CD4-positive, alpha-beta T cell (primary cell): ENCODE measurements around the gene MYCN. TPM values are rescaled to one million over a fixed set of nuclear protein-coding genes. Genes with fewer than 3 reads are reported as not detected.

ENCODE experiments used
- ATAC-seq: fragments of 200-7000 bp; cut with Tn5 transposase; one replicate; pipeline ENCODE4 v1.10.0; 2022; ENCODE audit warnings: mild to moderate bottlenecking; ENCODE audit not compliant: poor library complexity
- CTCF ChIA-PET: fragments of 350-600 bp; sonication (Branson Sonifier 250); formaldehyde crosslinking; loops from one replicate; lab custom pipeline; 2021; ENCODE audit warnings: antibody characterized with exemption, inconsistent platforms; lab: Charles Lee
- POLR2A ChIA-PET: fragments of 350-600 bp; sonication (Branson Sonifier 250); formaldehyde crosslinking; loops from one replicate; lab custom pipeline; 2021; ENCODE audit warnings: antibody characterized with exemption, inconsistent platforms; lab: Charles Lee
- DNase-seq, 14 experiments: peaks; one replicate each; pipeline ENCODE4 v3.0.0-alpha.2; 2013 to 2020; ENCODE audit warnings: mixed read lengths in 2 of 14
- H3K27ac ChIP-seq, 2 donors: one replicate each; pipeline versions ENCODE4 v1.5.1 to v1.7.0; 2013; ENCODE audit warnings: low read length in 2 of 2, low read depth in 1 of 2, mild to moderate bottlenecking in 1 of 2
- H3K27me3 ChIP-seq, 2 experiments: 1 replicate in 1 of 2; 2 replicates in 1 of 2; pipeline versions ENCODE4 v1.6.1 to v1.7.0; 2013; ENCODE audit warnings: low read length in 2 of 2, control low read depth in 1 of 2, mild to moderate bottlenecking in 1 of 2, moderate library complexity in 1 of 2; ENCODE audit not compliant: insufficient read depth in 2 of 2, control insufficient read depth in 1 of 2
- H3K36me3 ChIP-seq: one replicate; pipeline ENCODE4 v1.6.1; 2013; ENCODE audit warnings: low read length, control low read depth; ENCODE audit not compliant: insufficient read depth
- H3K4me1 ChIP-seq: one replicate; pipeline ENCODE4 v1.6.1; 2013; ENCODE audit warnings: low read length, control low read depth; ENCODE audit not compliant: insufficient read depth
- H3K4me3 ChIP-seq: one replicate; pipeline ENCODE4 v1.5.1; 2013; ENCODE audit warnings: mild to moderate bottlenecking, low read length, moderate library complexity
- H3K9me3 ChIP-seq, 2 experiments: 1 replicate in 1 of 2; 2 replicates in 1 of 2; pipeline versions ENCODE4 v1.6.1 to v1.7.0; 2013; ENCODE audit warnings: low read length in 2 of 2, mild to moderate bottlenecking in 2 of 2, control low read depth in 1 of 2, moderate library complexity in 1 of 2; ENCODE audit not compliant: control insufficient read depth in 1 of 2, insufficient read depth in 1 of 2
- H3K27ac Mint-ChIP-seq: one replicate; pipeline ENCODE4 v1.8.0; 2020; ENCODE audit warnings: mixed read lengths
- H3K27me3 Mint-ChIP-seq: one replicate; pipeline ENCODE4 v1.8.0; 2021; ENCODE audit warnings: mixed read lengths
- H3K36me3 Mint-ChIP-seq: one replicate; pipeline ENCODE4 v1.8.0; 2021; ENCODE audit warnings: low read depth, mixed read lengths
- H3K4me1 Mint-ChIP-seq: one replicate; pipeline ENCODE4 v1.8.0; 2021; ENCODE audit warnings: low read depth, mixed read lengths
- H3K4me3 Mint-ChIP-seq: one replicate; pipeline ENCODE4 v1.8.0; 2020; ENCODE audit warnings: mild to moderate bottlenecking, mixed read lengths
- H3K9me3 Mint-ChIP-seq: one replicate; pipeline ENCODE4 v1.8.0; 2020; ENCODE audit warnings: mixed read lengths
- intact Hi-C, 2 experiments: fragments of 100-400 bp; cut with DNase I in 1 of 2; cut with micrococcal nuclease in 1 of 2; formaldehyde crosslinking; loops; one replicate each; pipeline versions ENCODE4 v1.15.1 to v1.9.0; 2023 to 2025; cut with DNase I, micrococcal nuclease
- total RNA-seq, 174 experiments: library from RNA in 2 of 174; stranded (reverse) in 2 of 174; gene quantifications; one replicate each; pipeline ENCODE4 v1.2.3 and lab custom pipeline; 2021 to 2026
- TF ChIP-seq, protein P1 (sequence below): fragments of 200-600 bp; IDR thresholded peaks from one replicate; pipeline ENCODE4 v1.8.0; 2022; ENCODE audit warnings: antibody characterized with exemption, mild to moderate bottlenecking

MYCN gene
- total RNA-seq, 2 experiments from 2014 or later, result 0.19 TPM; not detected in 1

DNA sequence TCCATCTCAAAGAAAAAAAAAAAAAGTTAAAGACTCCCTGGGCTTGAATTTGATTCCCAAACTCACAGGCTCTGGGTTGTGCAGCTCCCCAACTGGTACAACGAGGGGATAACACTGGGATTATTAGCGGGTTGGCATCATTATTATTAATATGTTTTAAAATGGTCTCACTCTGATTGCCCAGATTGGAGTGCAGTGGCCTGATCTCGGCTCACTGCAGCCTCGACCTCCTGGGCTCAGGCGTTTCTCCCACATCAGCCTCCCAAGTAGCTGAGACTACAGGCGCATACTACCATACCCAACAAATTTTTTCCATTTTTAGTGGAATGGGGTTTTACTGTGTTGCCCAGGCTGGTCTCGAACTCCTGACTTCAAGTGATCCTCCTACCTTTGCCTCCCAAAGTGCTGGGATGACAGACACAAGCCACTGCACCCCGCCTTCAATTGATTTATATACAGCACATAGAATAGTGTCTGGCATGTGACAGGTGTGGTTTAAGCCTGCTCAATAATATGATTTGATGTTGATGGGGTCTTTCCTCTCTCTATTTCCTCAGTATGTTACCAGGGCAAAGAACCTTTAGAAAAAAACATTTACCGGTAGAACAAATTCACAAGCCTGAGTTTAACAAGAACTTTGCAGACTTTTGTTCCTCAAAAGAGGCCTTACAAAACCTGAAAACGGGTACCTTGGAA lies 12.2 kb downstream of the MYCN start:
- H3K9me3 ChIP-seq, result no peaks in the 10 kb centered on the region
- no peak overlapping the region for H3K4me3 ChIP-seq
- DNase-seq, result no peak
- no peak overlapping the region for H3K27ac ChIP-seq
- TF ChIP-seq, protein P1, sequence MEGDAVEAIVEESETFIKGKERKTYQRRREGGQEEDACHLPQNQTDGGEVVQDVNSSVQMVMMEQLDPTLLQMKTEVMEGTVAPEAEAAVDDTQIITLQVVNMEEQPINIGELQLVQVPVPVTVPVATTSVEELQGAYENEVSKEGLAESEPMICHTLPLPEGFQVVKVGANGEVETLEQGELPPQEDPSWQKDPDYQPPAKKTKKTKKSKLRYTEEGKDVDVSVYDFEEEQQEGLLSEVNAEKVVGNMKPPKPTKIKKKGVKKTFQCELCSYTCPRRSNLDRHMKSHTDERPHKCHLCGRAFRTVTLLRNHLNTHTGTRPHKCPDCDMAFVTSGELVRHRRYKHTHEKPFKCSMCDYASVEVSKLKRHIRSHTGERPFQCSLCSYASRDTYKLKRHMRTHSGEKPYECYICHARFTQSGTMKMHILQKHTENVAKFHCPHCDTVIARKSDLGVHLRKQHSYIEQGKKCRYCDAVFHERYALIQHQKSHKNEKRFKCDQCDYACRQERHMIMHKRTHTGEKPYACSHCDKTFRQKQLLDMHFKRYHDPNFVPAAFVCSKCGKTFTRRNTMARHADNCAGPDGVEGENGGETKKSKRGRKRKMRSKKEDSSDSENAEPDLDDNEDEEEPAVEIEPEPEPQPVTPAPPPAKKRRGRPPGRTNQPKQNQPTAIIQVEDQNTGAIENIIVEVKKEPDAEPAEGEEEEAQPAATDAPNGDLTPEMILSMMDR, result no peak
- H3K4me1 ChIP-seq, result no peaks in the 10 kb centered on the region
- ChIA-PET POLR2A (no interaction called here), CTCF (no interaction called here)
- H3K27me3 ChIP-seq, result peaks cover 0 to under 1% of the 10 kb centered on the region in 2 experiments
- Mint-ChIP-seq H3K36me3 (no peaks in the 10 kb centered on the region), H3K27ac (no peak overlapping the region), H3K4me1 (no peaks in the 10 kb centered on the region), H3K9me3 (no peaks in the 10 kb centered on the region), H3K27me3 (no peaks in the 10 kb centered on the region), H3K4me3 (no peak overlapping the region)
- H3K36me3 ChIP-seq, result no peaks in the 10 kb centered on the region
- intact Hi-C loops, result no loop called here
- ATAC-seq, result no peak

DNA sequence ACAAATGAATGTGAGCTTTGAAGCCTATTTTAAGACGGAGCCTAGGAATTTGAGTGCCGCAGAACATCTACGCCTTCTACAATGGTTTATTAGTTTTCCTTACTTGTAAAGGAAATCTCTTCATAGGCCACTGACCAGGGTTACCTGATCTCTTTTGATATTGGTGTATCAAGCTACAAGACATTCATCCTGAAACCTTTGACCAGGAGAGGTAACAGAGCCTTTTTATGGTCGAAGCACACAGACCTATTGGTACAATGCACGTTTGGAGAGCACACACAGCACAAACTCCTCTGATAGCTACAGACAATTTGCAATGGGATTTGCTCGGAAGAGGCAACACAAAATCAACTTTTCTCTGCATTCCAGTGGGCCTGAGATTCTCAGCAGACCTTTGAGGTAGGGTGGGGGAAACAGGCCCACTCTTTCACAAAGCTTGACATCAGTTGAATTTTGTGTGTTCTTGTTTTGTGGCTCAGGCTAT lies 12.8 kb downstream of the MYCN start:
- intact Hi-C loops, result no loop called here
- POLR2A ChIA-PET, result no interaction called here
- no peaks in the 10 kb centered on the region for H3K4me1 Mint-ChIP-seq
- TF ChIP-seq, protein P1, result no peak
- CTCF ChIA-PET, result no interaction called here
- H3K36me3 Mint-ChIP-seq, result no peaks in the 10 kb centered on the region
- H3K9me3 Mint-ChIP-seq, result no peaks in the 10 kb centered on the region
- no peaks in the 10 kb centered on the region for H3K27me3 ChIP-seq
- no peak overlapping the region for H3K27ac Mint-ChIP-seq
- no peak overlapping the region for H3K4me3 ChIP-seq
- no peak overlapping the region for H3K27ac ChIP-seq
- no peaks in the 10 kb centered on the region for H3K36me3 ChIP-seq
- H3K4me3 Mint-ChIP-seq, result no peak overlapping the region
- no peaks in the 10 kb centered on the region for H3K4me1 ChIP-seq
- no peaks in the 10 kb centered on the region for H3K9me3 ChIP-seq
- DNase-seq (no peak), ATAC-seq (no peak)
- no peaks in the 10 kb centered on the region for H3K27me3 Mint-ChIP-seq

- TF ChIP-seq, protein P1, result no peak
- CTCF ChIA-PET, result no interaction called here
- Mint-ChIP-seq H3K27me3 (no peaks in the 10 kb centered on the region), H3K27ac (no peak overlapping the region), H3K36me3 (no peaks in the 10 kb centered on the region), H3K9me3 (no peaks in the 10 kb centered on the region), H3K4me3 (no peak overlapping the region), H3K4me1 (no peaks in the 10 kb centered on the region)
- Histone ChIP-seq H3K27ac (no peak overlapping the region), H3K9me3 (no peaks in the 10 kb centered on the region), H3K27me3 (no peaks in the 10 kb centered on the region), H3K4me3 (no peak overlapping the region), H3K36me3 (no peaks in the 10 kb centered on the region), H3K4me1 (no peaks in the 10 kb centered on the region)
- POLR2A ChIA-PET, result interaction anchor here (1.5 kb wide), 1 partner anchor 11 kb away, joined by 4 read pairs; no protein-coding TSS in a partner anchor
- intact Hi-C loops, result no loop called here
- ATAC-seq (no peak), DNase-seq (no peak)
Observed at GRCh38 chr2:15953891-15954680, 13.7 kb downstream of the MYCN start.
